ENCODE measurements around the gene SMARCAL1.

The SMARCAL1 gene

DNA sequence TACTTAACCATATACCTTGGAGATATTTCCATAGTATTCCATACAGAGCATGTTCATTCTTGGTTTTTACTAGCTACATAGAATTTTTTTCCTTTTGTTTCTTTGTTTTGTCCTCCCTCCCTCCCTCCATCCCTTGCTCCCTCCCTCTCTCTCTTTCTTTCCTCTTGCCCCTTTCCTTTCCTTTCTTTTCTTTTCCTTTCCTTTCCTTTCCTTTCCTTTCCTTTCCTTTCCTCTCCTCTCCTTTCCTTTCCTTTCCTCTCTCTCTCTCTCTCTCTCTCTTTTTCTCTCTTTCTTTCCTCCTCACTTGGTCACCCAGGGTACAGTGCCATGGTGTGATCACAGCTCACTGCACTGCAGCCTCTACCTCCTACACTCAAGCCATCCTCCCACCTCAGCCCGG, 114.7 kb downstream of the SMARCAL1 start:
- DNase-seq (ENCODE audit: low read depth) = no peak
- TF ChIP-seq, protein P1, sequence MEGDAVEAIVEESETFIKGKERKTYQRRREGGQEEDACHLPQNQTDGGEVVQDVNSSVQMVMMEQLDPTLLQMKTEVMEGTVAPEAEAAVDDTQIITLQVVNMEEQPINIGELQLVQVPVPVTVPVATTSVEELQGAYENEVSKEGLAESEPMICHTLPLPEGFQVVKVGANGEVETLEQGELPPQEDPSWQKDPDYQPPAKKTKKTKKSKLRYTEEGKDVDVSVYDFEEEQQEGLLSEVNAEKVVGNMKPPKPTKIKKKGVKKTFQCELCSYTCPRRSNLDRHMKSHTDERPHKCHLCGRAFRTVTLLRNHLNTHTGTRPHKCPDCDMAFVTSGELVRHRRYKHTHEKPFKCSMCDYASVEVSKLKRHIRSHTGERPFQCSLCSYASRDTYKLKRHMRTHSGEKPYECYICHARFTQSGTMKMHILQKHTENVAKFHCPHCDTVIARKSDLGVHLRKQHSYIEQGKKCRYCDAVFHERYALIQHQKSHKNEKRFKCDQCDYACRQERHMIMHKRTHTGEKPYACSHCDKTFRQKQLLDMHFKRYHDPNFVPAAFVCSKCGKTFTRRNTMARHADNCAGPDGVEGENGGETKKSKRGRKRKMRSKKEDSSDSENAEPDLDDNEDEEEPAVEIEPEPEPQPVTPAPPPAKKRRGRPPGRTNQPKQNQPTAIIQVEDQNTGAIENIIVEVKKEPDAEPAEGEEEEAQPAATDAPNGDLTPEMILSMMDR (IDR thresholded peaks at IDR 0.05; ENCODE audit: insufficient read depth, low read depth, low read length, missing control alignments) = no peak
- no peak overlapping the region for H3K4me3 ChIP-seq (ENCODE audit: low read length)

DNA sequence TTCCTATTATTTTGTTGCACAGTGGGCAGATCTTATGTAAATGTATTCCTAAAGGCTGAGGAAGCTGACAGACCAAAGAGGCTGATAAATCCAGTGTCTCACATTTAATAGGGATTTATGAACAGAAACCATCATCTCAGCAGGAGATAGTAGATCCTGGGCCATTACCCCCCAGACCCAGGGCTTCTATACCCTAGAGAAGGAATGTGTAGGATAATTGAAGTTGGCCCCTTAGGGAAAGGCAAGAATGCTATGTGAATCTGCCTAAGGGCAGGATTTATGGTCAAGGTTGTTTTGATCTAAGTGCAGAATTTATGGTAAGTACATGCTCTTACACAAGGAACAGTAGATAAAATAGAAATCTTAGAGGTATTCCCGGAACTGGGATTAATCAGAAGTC, 115.3 kb downstream of the SMARCAL1 start:
- TF ChIP-seq, protein P1 (IDR thresholded peaks at IDR 0.05; ENCODE audit: insufficient read depth, low read depth, low read length, missing control alignments) = no peak
- no peak for DNase-seq (ENCODE audit: low read depth)
- H3K4me3 ChIP-seq (ENCODE audit: low read length) = no peak overlapping the region

DNA sequence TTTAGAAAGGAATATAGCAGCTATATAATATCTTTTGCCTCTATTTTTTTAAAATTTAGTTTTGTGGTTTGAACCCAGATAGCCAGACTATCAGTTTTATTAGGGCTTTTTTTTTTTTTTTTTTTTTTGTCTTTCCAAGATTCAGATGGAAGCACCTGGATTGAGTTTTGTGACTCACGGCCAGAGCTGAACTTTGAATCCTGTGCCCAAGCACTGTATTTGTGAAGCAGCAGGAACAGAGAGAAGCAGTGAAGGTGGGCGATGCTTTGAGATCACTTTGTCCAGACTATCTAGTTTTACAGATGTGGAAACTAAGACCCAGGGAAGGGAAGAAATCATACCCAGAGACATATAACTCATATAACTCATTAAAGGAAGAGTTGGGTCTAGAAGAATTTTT, 120.3 kb downstream of the SMARCAL1 start:
- TF ChIP-seq, protein P1 (IDR thresholded peaks at IDR 0.05; ENCODE audit: insufficient read depth, low read depth, low read length, missing control alignments) = no peak
- DNase-seq (ENCODE audit: low read depth) = no peak
- H3K4me3 ChIP-seq (ENCODE audit: low read length) = no peak overlapping the region

Measured in epithelial cell of esophagus (primary cell).